ENCODE results near the gene CSTF1.

Gene CSTF1

GRCh38 chr20:56373942-56374341 is 18.5 kb upstream of the CSTF1 start:
- peaks cover 2% of the 10 kb centered on the region; the same call in 1 of the 2 replicates for H3K4me1 ChIP-seq
- no peak overlapping the region for H3K4me3 ChIP-seq (ENCODE audit: low read depth, low read length)
- H3K27me3 ChIP-seq = no peaks in the 10 kb centered on the region
- H3K9me3 ChIP-seq = no peaks in the 10 kb centered on the region
- no peak for TF ChIP-seq CTCF (IDR thresholded peaks at IDR 0.05; ENCODE audit: low read depth, low read length)
- DNase-seq = no peak
- peaks cover 93% of the 10 kb centered on the region for H3K36me3 ChIP-seq

GRCh38 chr20:56376331-56376730 is 16.1 kb upstream of the CSTF1 start:
- TF ChIP-seq CTCF (IDR thresholded peaks at IDR 0.05; ENCODE audit: low read depth, low read length) = no peak
- no peak for DNase-seq
- Histone ChIP-seq H3K36me3 (peaks cover 89% of the 10 kb centered on the region), H3K4me3 (ENCODE audit: low read depth, low read length) (no peak overlapping the region), H3K27me3 (no peaks in the 10 kb centered on the region), H3K4me1 (no peaks in the 10 kb centered on the region), H3K9me3 (no peaks in the 10 kb centered on the region)

DNA sequence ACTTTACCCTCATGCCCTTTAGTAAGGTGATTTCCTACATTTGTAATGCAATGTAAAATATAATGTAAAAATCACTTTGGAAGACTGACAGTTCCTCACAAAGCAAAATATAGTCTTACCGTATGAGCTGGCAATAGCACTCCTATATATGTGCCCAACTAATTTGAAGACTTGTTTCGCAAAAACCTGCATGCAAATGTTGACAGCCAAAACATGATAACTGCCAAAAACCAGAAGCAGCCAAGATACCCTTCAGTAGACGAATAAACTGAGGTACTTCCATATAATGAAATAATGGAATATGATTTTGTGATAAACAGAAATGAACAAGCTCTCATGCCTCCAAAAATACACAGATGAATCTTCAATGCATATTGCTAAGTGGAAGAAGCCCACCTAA is 14.1 kb upstream of the CSTF1 start:
- DNase-seq = no peak
- H3K4me1 ChIP-seq = no peaks in the 10 kb centered on the region

GRCh38 chr20:56380375-56380774 is 12.1 kb upstream of the CSTF1 start:
- H3K9me3 ChIP-seq = no peaks in the 10 kb centered on the region
- no peak overlapping the region for H3K4me3 ChIP-seq (ENCODE audit: low read depth, low read length)
- no peak for DNase-seq
- H3K27me3 ChIP-seq = no peaks in the 10 kb centered on the region
- H3K36me3 ChIP-seq = peaks cover 85% of the 10 kb centered on the region
- TF ChIP-seq CTCF (IDR thresholded peaks at IDR 0.05; ENCODE audit: low read depth, low read length) = no peak
- no peaks in the 10 kb centered on the region for H3K4me1 ChIP-seq

More for the DNA sequence above, 14.1 kb upstream of the CSTF1 start:
- Histone ChIP-seq H3K36me3 (peaks cover 83% of the 10 kb centered on the region), H3K4me3 (ENCODE audit: low read depth, low read length) (no peak overlapping the region), H3K9me3 (no peaks in the 10 kb centered on the region), H3K27me3 (no peaks in the 10 kb centered on the region)
- TF ChIP-seq CTCF (IDR thresholded peaks at IDR 0.05; ENCODE audit: low read depth, low read length) = no peak

DNA sequence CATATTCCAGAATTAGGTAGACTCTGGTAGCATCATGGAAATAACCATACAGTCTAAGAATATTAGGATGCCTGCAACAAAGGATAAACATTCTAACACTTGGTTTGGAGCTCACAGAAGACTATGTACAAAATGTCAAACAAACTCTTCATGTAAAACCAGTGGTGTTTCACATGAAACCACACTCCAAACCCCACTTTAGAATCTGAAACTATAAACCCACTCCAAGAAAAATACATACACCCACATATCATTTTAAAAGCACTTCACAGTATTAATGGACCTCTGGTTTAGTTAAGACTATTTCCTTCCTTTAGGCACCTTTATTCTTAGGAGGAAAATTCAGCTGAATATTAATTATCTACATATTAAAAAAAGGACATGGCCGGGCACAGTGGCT is 10.9 kb upstream of the CSTF1 start:
- no peak overlapping the region for H3K4me3 ChIP-seq (ENCODE audit: low read depth, low read length)
- H3K36me3 ChIP-seq = peaks cover 85% of the 10 kb centered on the region
- no peak for DNase-seq
- H3K27me3 ChIP-seq = no peaks in the 10 kb centered on the region
- no peaks in the 10 kb centered on the region for H3K4me1 ChIP-seq
- no peak for TF ChIP-seq CTCF (IDR thresholded peaks at IDR 0.05; ENCODE audit: low read depth, low read length)
- H3K9me3 ChIP-seq = no peaks in the 10 kb centered on the region

GRCh38 chr20:56382696-56383095 is 9.7 kb upstream of the CSTF1 start:
- H3K4me1 ChIP-seq = no peaks in the 10 kb centered on the region
- H3K9me3 ChIP-seq = no peaks in the 10 kb centered on the region
- H3K4me3 ChIP-seq (ENCODE audit: low read depth, low read length) = no peak overlapping the region
- no peak for TF ChIP-seq CTCF (IDR thresholded peaks at IDR 0.05; ENCODE audit: low read depth, low read length)
- no peaks in the 10 kb centered on the region for H3K27me3 ChIP-seq
- peaks cover 86% of the 10 kb centered on the region for H3K36me3 ChIP-seq
- DNase-seq = no peak
